LNCaP clone FGC (cell line): ENCODE data around the gene SPATA22.
"Not testable (repeated sequence)": the region's sequence is repeated elsewhere in the genome, so short reads cannot be mapped to it uniquely, and the experiment has no call there.

Experiments used
- DNase-seq: peaks from one replicate; pipeline ENCODE4 v3.0.0-alpha.2; 2011; ENCODE audit warnings: low read depth
- H3K4me3 ChIP-seq: 2 replicates; pipeline ENCODE4 v1.5.1; 2011; ENCODE audit warnings: mild to moderate bottlenecking, low read depth, low read length, control low read depth
- CTCF ChIP-seq: IDR thresholded peaks from 2 replicates; pipeline ENCODE4 v1.5.1; 2012; ENCODE audit warnings: mild to moderate bottlenecking; ENCODE audit not compliant: control insufficient read depth, insufficient read depth; ENCODE audit errors: extremely low read depth

SPATA22 gene

GRCh38 chr17:3474212-3474611 is 2.6 kb upstream of the SPATA22 start:
- peak; percentile 13 for DNase-seq
- H3K4me3 ChIP-seq = no peak overlapping the region
- no peak for TF ChIP-seq CTCF

- H3K4me3 ChIP-seq = no peak overlapping the region
- no peak for DNase-seq
- no peak for TF ChIP-seq CTCF
These were observed 518 bp upstream of the SPATA22 start for GRCh38 chr17:3472137-3472536.

GRCh38 chr17:3469529-3469928 is 2.1 kb downstream of the SPATA22 start:
- no peak for TF ChIP-seq CTCF
- no peak overlapping the region for H3K4me3 ChIP-seq
- no peak for DNase-seq

GRCh38 chr17:3466355-3466754 is 5.3 kb downstream of the SPATA22 start:
- not testable (repeated sequence) for H3K4me3 ChIP-seq, DNase-seq

- no peak; the same call in 1 of the 2 replicates for TF ChIP-seq CTCF
- DNase-seq = no peak
- H3K4me3 ChIP-seq = no peak overlapping the region
These were observed 23.5 kb downstream of the SPATA22 start for GRCh38 chr17:3448059-3448665.

- DNase-seq = no peak
- no peak overlapping the region for H3K4me3 ChIP-seq
- TF ChIP-seq CTCF = peak; percentile 46
These were observed 24.0 kb downstream of the SPATA22 start for GRCh38 chr17:3447625-3448024.

GRCh38 chr17:3440451-3440850 is 31.2 kb downstream of the SPATA22 start:
- TF ChIP-seq CTCF = no peak
- no peak for DNase-seq
- H3K4me3 ChIP-seq = no peak overlapping the region

GRCh38 chr17:3438368-3438767 is 33.3 kb downstream of the SPATA22 start:
- DNase-seq = no peak
- TF ChIP-seq CTCF = no peak
- no peak overlapping the region for H3K4me3 ChIP-seq
